TTC549 (cell line): ENCODE data around the gene ALDH3B1.

Source experiments
- FAIRE-seq: peaks from 2 replicates; lab custom pipeline; 2012; peaks lifted over from hg19 to GRCh38; lab: Jason Lieb, UNC

Gene ALDH3B1

GRCh38 chr11:67998150-67999045 lies 11.7 kb upstream of the ALDH3B1 start:
- no peak for FAIRE-seq

GRCh38 chr11:67999201-67999629 lies 10.9 kb upstream of the ALDH3B1 start:
- no peak for FAIRE-seq

GRCh38 chr11:67999704-68000103 lies 10.4 kb upstream of the ALDH3B1 start:
- no peak for FAIRE-seq

- FAIRE-seq, result no peak
These were observed 7.6 kb upstream of the ALDH3B1 start for GRCh38 chr11:68002575-68002937.

GRCh38 chr11:68002938-68003845 lies 6.9 kb upstream of the ALDH3B1 start:
- FAIRE-seq, result no peak

- no peak for FAIRE-seq
These were observed 6.1 kb upstream of the ALDH3B1 start, which contains the start of gene UNC93B1 for GRCh38 chr11:68003846-68004550. Gene UNC93B1 (minus strand): TSS chr11:68004097. CDS start chr11:68004043, 54 bp downstream.

- FAIRE-seq, result no peak
These were observed 5.4 kb upstream of the ALDH3B1 start for GRCh38 chr11:68004551-68005335.

- FAIRE-seq, result no peak
These were observed 3.4 kb upstream of the ALDH3B1 start for GRCh38 chr11:68006606-68007166.

GRCh38 chr11:68007498-68008380 lies 2.4 kb upstream of the ALDH3B1 start:
- no peak for FAIRE-seq

GRCh38 chr11:68008381-68009337 lies 1.5 kb upstream of the ALDH3B1 start:
- no peak for FAIRE-seq

GRCh38 chr11:68009391-68010089 lies 587 bp upstream of the ALDH3B1 start:
- FAIRE-seq, result no peak

GRCh38 chr11:68011051-68011943 lies 1.2 kb downstream of the ALDH3B1 start:
- FAIRE-seq, result no peak

- no peak for FAIRE-seq
These were observed 2.1 kb downstream of the ALDH3B1 start for GRCh38 chr11:68012044-68012842.

GRCh38 chr11:68012843-68013610 lies 2.9 kb downstream of the ALDH3B1 start:
- no peak for FAIRE-seq

GRCh38 chr11:68013611-68014156 lies 3.6 kb downstream of the ALDH3B1 start:
- FAIRE-seq, result no peak
